ENCODE data around the gene CTU2. TPM values are rescaled to one million over a fixed set of nuclear protein-coding genes. Genes with fewer than 3 reads are reported as not detected.

Gene CTU2
- total RNA-seq, 2 donors from 2014 or later = 5.7 to 10.2 TPM

GRCh38 chr16:88700322-88700635 is 6.0 kb upstream of the CTU2 start:
- no peak for ATAC-seq
- TF ChIP-seq POLR2A (IDR thresholded peaks at IDR 0.05) = no peak
- TF ChIP-seq CTCF (IDR thresholded peaks at IDR 0.05) = no peak
- peaks cover 0 to 5% of the 10 kb centered on the region in 2 donors for H3K36me3 ChIP-seq (replicated peaks in 1 of 2; ENCODE audit: insufficient read depth in 1 of 2, low read depth in 2 of 2)
- no peak overlapping the region for H3K4me3 ChIP-seq
- intact Hi-C loops (cut with DNase I) = no loop called here
- no peak for DNase-seq
- no peaks in the 10 kb centered on the region for H3K9me3 ChIP-seq
- 71 to 88% methylated on average over 14 of the region's 14 CpGs for WGBS, 2 donors
- H3K4me1 ChIP-seq = peaks cover 20% of the 10 kb centered on the region
- peak overlapping the region in 1 of 4 donors; percentile 61 for H3K27ac ChIP-seq
- no peaks in the 10 kb centered on the region for H3K27me3 ChIP-seq

GRCh38 chr16:88700636-88701482 is 5.4 kb upstream of the CTU2 start:
- DNase-seq (peak; percentile 54 to 89 (median 62)), ATAC-seq (peak; percentile 36)
- Histone ChIP-seq H3K36me3 (replicated peaks in 1 of 2; ENCODE audit: insufficient read depth in 1 of 2, low read depth in 2 of 2) (peaks cover 0 to 5% of the 10 kb centered on the region in 2 donors), H3K9me3 (no peaks in the 10 kb centered on the region), H3K27ac (peak overlapping the region in 2 of 4 donors; percentile 61 to 89), H3K4me3 (no peak overlapping the region), H3K27me3 (no peaks in the 10 kb centered on the region), H3K4me1 (peaks cover 23% of the 10 kb centered on the region)
- intact Hi-C loops (cut with DNase I) = no loop called here
- WGBS, 2 donors = 60 to 80% methylated on average over 19 to 37 of the region's 42 CpGs
- TF ChIP-seq CTCF (IDR thresholded peaks at IDR 0.05) = no peak
- no peak for TF ChIP-seq POLR2A (IDR thresholded peaks at IDR 0.05)

- 65 to 91% methylated on average over 13 to 27 of the region's 30 CpGs for WGBS, 2 donors
- TF ChIP-seq CTCF (IDR thresholded peaks at IDR 0.05) (no peak), POLR2A (IDR thresholded peaks at IDR 0.05) (no peak)
- DNase-seq (no peak), ATAC-seq (no peak)
- H3K27ac ChIP-seq = peak overlapping the region in 2 of 4 donors; percentile 61 to 89
- H3K4me1 ChIP-seq = peaks cover 24% of the 10 kb centered on the region
- H3K27me3 ChIP-seq = no peaks in the 10 kb centered on the region
- peaks cover 0 to 5% of the 10 kb centered on the region in 2 donors for H3K36me3 ChIP-seq (replicated peaks in 1 of 2; ENCODE audit: insufficient read depth in 1 of 2, low read depth in 2 of 2)
- intact Hi-C loops (cut with DNase I) = no loop called here
- no peak overlapping the region for H3K4me3 ChIP-seq
- no peaks in the 10 kb centered on the region for H3K9me3 ChIP-seq
These were observed 4.5 kb upstream of the CTU2 start for GRCh38 chr16:88701581-88702370.

GRCh38 chr16:88702371-88703210 is 3.7 kb upstream of the CTU2 start:
- H3K27me3 ChIP-seq = no peaks in the 10 kb centered on the region
- 68 to 80% methylated on average over 23 to 31 of the region's 31 CpGs for WGBS, 2 donors
- no peak for TF ChIP-seq POLR2A (IDR thresholded peaks at IDR 0.05)
- TF ChIP-seq CTCF (IDR thresholded peaks at IDR 0.05) = no peak
- H3K9me3 ChIP-seq = no peaks in the 10 kb centered on the region
- no peak overlapping the region for H3K4me3 ChIP-seq
- peak overlapping the region in 1 of 4 donors; percentile 89 for H3K27ac ChIP-seq
- DNase-seq = no peak
- no peak for ATAC-seq
- peaks cover 33% of the 10 kb centered on the region for H3K4me1 ChIP-seq
- peaks cover 0 to 3% of the 10 kb centered on the region in 2 donors for H3K36me3 ChIP-seq (replicated peaks in 1 of 2; ENCODE audit: insufficient read depth in 1 of 2, low read depth in 2 of 2)
- intact Hi-C loops (cut with DNase I) = no loop called here
